Hepatocyte (in vitro differentiated cells): Measurements from ENCODE around the gene LFNG.
"Not testable (repeated sequence)": the region's sequence is repeated elsewhere in the genome, so short reads cannot be mapped to it uniquely, and the experiment has no call there.

Source experiments
- CTCF ChIP-seq: fragments of 200-600 bp; sonication (generic); IDR thresholded peaks from 2 replicates; pipeline ENCODE4 v1.5.1; 2016; ENCODE audit warnings: antibody characterized with exemption, mild to moderate bottlenecking; ENCODE audit not compliant: poor library complexity
- EZH2 ChIP-seq: fragments of 200-600 bp; sonication (generic); IDR thresholded peaks from 2 replicates; pipeline ENCODE4 v1.6.1; 2016; ENCODE audit warnings: antibody characterized with exemption, mild to moderate bottlenecking, borderline replicate concordance
- EZH2phosphoT487 ChIP-seq: fragments of 200-600 bp; sonication (generic); IDR thresholded peaks from one replicate; pipeline ENCODE4 v1.6.1; 2018; ENCODE audit warnings: antibody characterized with exemption, mild to moderate bottlenecking, low read depth, moderate library complexity; ENCODE audit not compliant: unreplicated experiment, severe bottlenecking

DNA sequence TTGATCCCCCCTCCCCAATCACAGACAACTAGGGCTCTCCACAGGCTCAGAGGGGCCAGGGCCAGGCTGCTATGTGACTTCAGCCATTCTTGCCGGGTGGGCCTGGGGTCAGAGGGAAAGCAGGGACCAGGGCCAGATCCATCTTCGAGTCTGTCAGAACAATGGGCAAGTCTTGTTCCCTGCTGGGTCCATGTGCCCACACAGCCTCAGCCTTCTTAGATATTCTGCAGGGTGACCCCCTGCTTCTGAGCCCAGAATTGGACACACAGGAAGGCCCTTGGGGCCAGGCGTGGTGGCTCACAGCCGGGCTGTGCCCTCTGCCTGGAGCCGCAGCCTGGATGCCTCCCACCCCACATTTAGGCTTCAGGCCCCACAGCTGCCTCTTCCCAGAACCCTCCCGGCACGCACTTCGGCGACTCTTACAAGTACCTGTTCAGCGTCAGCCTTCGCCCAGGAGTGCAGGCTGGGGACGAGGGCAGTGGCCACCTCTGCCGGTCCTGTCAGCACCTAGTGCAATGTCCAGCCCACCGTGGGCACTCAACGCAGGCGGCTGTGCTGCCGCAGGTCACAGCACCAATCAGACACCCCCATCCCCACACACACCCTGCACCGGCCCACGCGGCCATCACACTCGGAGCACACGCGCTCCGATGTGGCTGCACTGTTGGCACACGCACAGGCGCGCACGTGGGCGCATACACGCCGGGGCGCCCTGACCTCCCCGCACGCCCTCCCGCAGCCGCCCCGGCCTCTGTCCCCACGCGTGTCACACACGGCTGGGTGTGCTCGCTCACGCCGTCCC is 11.6 kb downstream of the LFNG start:
- TF ChIP-seq EZH2, CTCF, EZH2phosphoT487: not testable (repeated sequence)
